HG03442 (cell line): ENCODE measurements around the gene PARP6.
A peak's percentile ranks its signal among the peaks of the same experiment; 100 is the strongest.
"Not testable (repeated sequence)": the region's sequence is repeated elsewhere in the genome, so short reads cannot be mapped to it uniquely, and the experiment has no call there.

Experiments
- ATAC-seq: cut with Tn5 transposase; IDR thresholded peaks from one replicate; pipeline ENCODE4 v1.9.1; 2021; ENCODE audit warnings: mild to moderate bottlenecking, moderate library complexity; ENCODE audit not compliant: unreplicated experiment

PARP6 gene

DNA sequence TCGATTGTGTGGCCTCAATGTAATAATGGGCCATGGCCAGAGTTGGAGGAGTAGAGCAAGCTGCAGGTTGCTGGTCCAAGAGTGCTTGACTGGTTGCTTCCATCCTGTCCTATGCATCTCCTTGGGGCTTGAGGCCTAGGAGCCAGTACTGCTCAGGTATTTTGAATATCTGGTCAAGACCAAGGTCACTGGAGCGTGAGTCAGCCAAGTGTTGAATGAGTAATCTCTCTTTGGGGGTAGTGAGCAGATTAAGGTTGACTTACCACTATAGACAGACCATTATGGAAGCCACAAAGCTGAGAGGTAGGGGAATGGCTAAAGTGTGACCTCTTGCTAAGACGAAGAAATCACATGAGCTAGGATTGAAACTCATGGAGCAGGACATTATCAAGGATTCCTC is 9.4 kb upstream of the PARP6 start:
- ATAC-seq = peak; percentile 66

DNA sequence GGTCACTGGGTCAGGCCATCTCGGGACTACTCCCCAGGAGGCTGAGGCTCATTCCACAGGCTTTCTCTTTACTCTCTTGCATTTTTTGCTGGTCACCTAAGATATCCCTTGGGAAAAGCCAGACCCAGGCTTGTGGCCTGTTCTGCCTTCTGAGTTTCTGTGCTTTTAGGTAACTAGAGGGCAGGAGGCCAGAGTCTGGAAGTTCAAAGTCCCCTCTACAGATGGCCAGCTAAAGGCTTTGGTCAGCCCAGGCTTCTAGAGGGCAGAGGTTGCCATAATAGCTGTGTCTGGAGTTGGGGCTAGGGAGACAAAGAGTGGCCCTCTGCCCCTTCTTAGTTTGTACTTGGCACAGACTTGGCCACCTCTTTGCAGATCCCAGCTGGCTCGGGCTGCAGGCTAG is 8.4 kb upstream of the PARP6 start:
- no peak for ATAC-seq

DNA sequence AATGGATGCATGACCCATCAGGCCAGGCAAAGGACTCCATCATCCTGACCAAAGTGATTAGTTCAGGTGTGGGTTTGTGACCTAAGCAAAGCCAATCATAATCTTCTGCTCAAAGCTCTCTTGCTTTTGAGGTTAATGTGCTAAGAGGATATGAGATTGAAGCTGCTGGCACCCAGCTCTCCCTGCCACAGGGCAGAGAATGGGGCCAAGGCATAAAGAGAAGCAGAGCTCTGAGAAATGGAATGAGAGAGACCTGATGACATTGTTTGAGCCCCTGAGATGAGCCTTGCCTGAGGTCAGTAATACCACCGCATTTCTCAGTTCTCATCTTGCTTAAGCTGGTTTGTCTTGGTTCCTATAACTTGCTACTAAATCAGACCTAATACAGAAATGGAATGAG is 6.4 kb upstream of the PARP6 start:
- ATAC-seq = no peak

DNA sequence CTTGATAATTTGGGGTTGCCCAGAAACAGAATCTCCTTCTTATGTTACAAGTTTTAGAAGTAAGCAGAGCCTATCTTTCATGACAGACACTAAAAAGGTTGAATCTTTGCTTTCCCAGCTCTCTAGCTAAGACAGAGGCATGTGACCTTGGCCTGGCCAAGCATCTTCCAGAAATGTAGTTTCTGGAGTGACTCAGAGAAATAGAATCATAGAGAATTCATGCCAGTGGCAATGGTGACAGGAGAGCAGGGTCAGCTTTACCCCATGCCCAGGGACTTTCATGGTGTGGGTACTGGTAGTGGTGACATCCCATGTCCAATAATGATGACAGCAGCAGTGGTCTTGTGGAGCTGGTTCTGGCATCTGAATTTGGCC is 4.0 kb upstream of the PARP6 start:
- no peak for ATAC-seq

DNA sequence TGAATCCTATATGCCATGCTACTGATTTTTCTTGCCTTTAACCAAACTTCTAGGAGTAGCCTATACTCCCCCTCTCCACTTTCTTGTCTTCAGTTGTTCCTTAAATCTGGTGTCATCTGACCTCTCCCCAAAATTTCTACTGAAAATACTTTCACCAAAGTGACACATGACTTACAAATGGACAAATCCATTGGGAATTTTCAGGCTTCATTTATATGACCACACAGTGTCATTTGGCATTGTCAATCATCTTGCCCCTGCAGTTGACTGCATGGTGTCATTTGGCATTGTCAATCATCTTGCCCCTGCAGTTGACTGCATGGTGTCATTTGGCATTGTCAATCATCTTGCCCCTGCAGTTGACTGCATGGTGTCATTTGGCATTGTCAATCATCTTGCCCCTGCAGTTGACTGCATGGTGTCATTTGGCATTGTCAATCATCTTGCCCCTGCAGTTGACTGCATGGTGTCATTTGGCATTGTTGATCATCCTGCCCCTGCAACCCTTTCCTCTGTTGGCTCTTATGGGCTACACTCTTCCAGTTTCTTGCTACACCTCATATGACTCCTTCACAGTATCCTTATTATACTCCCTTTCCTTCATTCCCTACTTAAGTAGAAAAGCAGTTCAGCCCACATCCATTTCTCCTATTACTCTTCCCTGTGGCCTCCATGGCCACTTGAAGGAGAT is 3.4 kb upstream of the PARP6 start:
- ATAC-seq = not testable (repeated sequence)

DNA sequence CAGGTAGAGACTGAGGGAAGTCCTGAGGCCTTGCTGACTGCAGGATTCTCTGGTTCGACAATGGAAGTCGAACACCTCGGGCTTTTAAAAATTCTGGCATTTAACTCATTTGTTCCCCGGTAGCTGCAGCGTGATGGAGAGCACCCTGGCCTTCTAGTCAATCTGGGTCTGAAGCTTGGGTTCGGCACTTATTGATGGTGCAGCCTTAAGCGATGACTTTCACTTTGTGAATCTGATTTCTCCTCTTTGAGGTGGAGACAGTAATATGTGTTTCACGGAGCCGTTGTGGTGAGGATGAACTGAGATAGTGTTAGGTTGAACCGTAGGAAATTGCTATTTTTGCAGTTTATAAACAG is 621 bp upstream of the PARP6 start:
- no peak for ATAC-seq

DNA sequence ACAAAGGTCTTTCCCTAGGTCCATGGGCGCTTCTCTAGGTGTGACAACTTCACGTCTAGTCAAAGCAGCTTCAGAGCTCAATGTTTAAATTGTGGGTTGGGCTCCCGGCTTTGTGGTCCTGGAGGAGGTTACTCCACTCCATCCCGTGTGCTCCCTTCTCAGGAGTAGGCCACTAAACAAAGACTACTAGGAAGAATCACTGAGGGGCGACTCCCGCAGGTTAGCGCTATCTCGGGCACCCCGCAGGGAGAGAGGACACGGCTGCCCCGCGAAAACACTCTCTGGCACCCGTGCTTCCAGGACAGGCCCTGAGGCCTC is 500 bp downstream of the PARP6 start:
- peak; percentile 7 for ATAC-seq

DNA sequence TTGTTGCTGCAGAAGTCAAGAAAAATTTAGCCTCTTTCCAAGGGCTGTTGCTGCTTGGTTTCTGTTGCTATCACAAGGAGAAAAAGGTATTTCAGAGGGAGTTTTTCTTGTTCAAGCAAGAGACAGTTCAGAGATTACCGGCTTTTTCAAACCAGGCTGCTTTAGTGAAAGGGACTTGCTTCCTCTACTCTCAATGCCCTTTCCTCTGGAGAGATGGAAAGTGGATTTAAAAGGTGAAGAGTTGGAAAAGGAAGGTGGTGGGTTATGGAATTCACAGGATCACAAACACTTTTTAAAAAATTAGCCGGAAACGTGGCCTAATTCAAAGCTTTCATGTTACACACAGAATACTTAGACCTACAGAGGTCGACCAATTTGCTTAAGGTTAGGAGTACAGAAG is 1.1 kb downstream of the PARP6 start:
- no peak for ATAC-seq

DNA sequence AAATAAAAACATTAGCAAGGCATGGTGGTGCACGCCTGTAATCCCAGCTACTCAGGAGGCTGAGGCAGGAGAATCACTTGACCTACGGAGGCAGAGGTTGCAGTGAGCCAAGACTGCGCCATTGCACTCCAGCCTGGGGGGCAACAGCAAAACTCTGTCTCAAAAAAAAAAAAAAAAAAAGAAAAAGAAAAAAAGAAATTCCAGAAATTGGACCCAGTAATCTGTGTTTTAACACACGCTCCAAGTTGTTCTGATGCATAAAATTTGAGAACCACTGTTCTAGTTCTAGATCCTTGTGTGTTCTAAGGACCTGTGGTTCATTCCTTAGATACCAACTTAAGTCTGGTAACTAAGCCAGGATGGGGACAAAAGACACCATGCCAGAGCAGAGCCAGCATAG is 2.6 kb downstream of the PARP6 start:
- ATAC-seq = no peak

DNA sequence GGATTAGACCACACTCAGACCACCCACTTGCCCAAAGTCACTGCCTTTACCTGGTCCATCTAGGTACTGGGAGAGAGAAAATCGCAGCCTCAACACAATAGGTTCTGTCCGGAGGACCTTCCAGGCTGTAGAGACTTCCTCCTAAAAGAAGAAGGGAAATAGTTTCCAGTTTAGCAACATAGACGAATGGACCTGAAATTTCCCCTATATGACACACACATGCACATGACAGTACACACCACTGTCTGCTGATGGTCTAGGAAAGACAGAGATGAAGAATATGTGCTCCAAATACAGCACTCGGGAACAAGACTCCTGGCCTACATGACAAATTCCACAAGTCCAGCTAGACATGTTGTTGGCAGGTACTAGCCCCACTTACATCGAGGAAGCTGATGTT is 7.3 kb downstream of the PARP6 start:
- ATAC-seq = no peak

DNA sequence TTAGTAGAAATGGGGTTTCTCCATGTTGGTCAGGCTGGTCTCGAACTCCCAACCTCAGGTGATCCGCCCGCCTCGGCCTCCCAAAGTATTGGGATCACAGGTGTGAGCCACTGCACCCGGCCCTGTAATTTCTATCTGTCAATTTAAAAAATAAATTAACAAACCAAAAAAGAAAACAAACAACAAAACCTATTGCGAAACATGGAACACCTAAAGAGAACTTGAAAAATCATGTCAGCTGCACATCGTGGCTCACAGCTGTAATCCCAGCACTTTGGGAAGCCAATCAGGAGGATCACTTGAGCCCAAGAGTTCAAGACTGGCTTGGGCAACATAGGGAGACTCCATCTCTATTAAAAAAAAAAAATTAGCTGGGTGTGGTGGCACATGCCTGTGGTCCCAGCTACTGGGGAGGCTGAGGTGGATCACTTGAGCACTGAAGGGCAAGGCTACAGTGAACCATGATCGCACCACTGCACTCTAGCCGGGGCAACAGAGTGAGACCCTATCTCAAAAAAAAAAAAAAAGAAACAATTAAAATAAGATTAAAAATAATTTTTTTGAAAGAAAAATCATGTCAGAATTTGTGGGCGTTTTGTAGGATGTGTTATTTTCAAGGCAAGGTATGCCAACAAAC is 19.6 kb downstream of the PARP6 start:
- ATAC-seq = no peak

DNA sequence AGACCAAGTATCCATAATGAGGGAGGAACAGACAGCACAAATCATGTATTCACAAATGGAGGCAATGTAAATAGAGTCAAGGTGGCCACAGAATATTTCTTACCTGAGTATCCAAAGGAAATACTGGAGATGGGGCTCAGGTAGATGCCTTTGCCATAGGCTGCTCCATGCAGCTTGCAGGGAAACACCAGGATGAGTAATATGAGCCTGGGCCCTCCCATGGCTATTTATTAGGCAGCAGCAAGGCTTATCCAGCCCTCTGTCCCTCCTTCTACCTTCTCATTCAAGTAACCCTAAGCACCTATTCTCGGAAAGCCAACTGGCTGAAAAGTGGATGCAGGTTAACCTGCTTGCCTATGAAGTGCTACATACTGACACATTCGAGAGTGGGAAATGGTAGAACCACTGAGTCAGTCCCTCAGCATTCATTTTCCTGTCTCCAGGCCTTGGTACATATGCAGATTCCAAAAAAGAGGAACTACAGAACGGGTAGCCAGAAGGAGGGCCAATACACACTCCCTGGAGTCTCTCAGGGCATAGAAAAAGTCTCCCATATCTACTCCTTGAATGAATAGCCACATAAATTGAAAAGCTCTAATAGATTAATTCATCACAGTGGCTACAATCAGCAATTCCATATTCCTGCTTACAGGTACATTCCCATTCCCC is 23.1 kb downstream of the PARP6 start:
- no peak for ATAC-seq

DNA sequence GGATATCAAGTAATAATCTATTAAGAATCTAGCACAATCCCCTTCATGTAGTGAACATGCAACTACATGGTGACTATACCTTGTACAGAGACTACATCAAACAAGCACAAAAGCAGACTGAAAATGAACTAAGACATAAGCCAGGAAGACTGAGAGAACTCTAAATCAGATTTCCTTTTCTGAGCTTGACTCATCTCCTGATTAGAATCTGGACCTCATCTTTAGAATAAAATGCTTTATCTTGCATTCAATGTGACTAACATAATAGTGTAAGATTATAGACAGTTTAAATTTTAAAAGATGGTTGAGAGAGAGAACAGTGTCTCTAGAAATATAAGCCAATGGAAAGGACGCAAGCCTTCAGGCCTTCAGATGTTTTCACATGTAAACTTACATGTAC is 23.8 kb downstream of the PARP6 start:
- no peak for ATAC-seq

DNA sequence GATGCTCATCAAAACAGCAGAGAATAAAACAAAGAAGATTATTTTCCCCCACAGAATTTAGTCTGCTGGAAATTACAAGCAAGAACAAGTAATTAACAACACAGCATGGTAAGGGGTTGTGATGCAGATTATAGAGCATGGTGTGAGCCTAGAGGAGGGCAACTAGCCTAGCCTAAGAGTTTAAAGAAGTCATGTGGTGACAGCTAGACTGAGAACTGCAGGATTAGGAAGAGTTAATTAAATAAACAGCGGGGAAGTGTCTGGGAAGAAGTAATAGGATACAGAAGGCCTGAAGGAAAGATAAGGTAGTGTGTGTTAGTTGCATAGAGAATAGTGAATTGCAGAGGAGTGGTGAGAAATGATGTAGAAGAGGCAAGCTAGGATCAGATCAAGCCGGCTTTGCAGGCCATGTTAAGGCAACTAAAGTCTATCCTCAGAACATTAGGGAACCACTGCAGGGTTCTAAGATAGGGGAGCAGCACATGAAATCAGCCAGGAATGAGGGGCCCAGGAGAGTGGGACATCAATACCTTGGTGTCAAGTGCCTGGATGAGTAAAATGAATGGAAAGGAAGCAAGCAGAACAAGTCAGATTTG is 29.5 kb downstream of the PARP6 start:
- no peak for ATAC-seq

DNA sequence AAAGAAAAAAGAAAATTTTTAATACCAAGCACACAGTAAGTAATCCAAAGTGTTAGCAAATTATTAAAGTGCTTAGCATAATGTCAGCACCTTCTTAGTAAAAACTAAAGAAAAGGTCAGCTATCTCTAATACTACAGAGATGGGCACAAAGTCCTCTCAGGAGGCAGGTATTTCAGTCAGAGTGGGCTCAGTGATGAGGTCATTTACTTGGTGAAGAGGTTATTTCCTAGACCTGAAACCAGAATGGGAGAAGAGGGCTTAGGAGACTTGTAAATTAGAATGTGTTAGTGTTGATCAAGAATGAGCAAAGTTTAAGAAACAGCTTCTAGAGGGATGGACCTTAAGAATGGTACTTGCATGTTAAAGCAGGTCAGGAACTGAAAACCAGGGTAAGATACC is 32.7 kb downstream of the PARP6 start:
- ATAC-seq = no peak

DNA sequence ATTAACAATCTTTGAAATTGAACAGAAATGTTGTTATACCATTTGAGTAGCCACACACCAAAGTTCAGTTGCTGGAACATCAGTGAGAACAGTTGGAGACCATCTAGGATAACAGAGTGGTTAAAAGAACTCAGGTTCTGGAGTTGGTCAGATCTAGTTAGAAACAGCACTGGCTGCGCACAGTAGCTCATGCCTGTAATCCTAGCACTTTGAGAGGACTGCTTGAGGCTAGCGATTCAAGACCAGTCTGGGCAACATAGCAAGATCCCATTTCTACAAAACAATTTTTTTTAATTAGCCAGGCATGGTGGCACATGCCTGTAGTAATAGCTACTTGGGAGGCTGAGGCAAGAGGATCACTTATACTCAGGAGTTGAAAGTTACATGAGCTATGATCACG is 33.8 kb downstream of the PARP6 start:
- no peak for ATAC-seq

DNA sequence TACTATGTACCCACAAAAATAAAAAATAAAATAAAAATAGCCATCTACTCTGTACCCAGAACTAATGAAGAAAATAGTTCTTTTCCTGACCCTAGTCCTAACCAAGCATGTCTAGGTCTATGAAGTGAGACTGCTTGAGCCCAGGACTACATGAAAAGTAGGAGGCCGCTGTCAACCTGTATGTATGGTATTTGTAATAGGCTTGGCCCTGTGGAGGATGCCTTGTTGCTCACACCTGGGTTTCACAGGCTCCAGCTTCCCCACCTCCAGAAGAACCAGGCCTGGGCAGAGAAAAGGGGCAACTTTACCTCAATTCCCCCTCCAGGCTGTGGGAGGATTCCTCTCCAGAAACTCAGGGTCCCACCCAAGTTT is 34.5 kb downstream of the PARP6 start:
- no peak for ATAC-seq

DNA sequence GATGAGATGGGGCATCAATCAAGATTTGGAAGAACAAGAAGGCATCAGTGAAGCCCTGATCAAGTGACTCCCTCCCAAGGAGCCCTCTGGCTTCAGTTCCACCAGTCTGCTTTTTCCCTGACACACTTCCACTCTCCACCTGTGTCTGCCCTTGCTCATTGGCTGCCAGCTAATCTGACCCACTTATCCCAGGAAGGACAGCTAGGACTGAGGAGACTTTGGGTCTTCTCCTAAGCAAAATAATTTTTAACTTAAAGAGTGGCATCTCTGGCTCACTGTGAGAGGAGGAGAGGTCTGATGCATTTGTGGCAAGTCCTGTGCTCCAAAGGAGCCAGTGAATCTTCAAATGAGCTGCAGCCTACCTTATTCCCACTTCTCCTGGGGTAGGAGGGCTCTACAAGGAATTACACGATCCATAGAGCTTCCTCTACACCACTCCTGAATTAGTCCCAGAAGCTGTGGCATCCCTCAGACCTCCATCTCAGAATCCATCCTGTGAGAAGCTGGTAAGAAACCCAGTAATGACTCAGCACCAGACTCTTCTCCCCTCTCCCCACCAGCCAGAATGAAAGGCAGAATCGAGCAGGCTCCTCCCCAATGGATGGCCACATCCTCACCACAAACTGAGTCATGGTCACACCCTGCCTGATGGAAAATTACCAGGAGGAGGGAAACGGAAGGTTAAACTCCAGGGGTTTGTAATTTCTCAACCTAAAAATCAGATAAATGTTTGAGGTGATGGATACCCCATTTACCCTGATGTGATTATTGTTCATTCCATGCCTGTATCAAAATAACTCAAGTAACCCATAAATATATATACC is 35.1 kb downstream of the PARP6 start:
- peak; percentile 72 for ATAC-seq

DNA sequence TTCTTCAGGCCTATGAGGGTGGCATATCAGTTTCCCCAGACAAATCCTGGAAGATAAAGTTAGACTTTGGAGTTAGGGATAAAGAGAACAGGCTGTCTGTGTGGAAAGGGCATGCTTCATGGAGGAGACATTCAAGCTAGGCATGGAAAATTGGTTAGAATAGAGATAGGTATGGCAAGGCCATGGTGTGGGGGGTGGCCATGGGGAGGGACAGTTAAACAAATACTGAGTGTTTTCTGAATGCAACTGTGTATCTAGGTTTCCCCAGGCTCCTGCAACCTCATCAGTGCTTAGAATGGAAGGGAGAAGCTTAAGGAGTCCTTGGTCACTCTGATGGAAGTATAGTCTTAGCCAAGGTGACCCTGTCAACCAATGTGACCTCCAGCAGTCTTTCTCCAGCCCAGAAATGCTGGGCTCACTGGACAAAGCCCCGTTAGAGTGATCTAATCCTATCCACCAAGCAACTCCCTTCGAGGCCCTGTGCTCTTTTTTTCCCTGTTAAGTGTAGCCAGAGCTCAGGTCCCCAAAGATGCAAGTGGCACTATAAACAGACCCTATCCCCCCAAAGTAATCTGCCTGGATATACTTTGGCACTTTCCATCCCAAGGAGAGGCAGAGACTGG is 35.9 kb downstream of the PARP6 start:
- ATAC-seq = no peak

DNA sequence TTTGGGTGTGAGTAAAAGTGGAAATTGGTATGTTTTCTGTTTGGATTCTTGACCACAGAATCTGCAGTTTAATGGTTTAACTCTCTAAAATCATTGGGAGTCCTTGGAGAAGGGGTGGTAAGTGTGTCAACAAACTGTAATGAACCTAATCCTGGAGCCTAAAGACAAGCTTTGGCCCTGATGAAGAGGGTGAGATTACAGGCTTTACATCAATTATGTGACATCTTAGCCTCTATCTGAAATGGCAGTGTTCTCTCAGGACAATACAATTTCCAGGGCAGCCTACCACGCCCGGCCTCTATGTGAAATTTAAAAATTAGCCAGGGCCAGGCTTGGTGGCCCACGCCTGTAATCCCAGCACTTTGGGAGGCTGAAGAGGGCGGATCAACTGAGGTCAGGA is 37.1 kb downstream of the PARP6 start:
- ATAC-seq = no peak

DNA sequence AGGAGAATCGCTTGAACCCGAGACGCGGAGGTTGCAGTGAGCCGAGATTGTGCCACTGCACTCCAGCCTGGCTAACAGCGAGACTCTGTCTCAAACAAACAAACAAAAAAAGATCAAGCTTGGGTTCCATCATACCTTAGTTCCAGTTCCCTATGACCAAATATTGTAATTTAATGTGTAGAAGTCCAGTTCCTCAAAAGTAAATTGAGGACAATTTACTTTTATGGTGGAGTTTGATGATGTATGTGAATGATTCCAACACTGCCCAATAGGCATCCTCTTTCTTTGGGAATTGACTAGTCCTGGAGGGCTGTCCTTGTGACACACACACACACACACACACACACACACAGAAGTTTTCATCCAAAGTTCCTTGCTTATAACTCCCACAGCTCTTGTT is 38.6 kb downstream of the PARP6 start:
- ATAC-seq = no peak
